ENCODE measurements around the gene FGD4.

Gene FGD4

GRCh38 chr12:32399370-32400113, at the start of gene FGD4:
FGD4 (plus strand) TSS chr12:32399558.
- DNase-seq (ENCODE audit: low read depth in 2 of 2) = peak; percentile 33 to 40

- DNase-seq (ENCODE audit: low read depth in 2 of 2) = no peak
These were observed 45.8 kb upstream of the FGD4 start for GRCh38 chr12:32353540-32353939.

GRCh38 chr12:32357601-32358249, 41.6 kb upstream of the FGD4 start:
- no peak for DNase-seq (ENCODE audit: low read depth in 2 of 2)

GRCh38 chr12:32360956-32361355, 38.4 kb upstream of the FGD4 start:
- no peak for DNase-seq (ENCODE audit: low read depth in 2 of 2)

- no peak for DNase-seq (ENCODE audit: low read depth in 2 of 2)
These were observed 36.5 kb upstream of the FGD4 start for GRCh38 chr12:32362892-32363291.

GRCh38 chr12:32365473-32366064, 33.8 kb upstream of the FGD4 start:
- peak in 1 of 2 donors; percentile 2 for DNase-seq (ENCODE audit: low read depth in 2 of 2)

GRCh38 chr12:32366714-32367113, 32.6 kb upstream of the FGD4 start:
- no peak for DNase-seq (ENCODE audit: low read depth in 2 of 2)

- DNase-seq (ENCODE audit: low read depth in 2 of 2) = no peak
These were observed 32.0 kb upstream of the FGD4 start for GRCh38 chr12:32367381-32367780.

- no peak for DNase-seq (ENCODE audit: low read depth in 2 of 2)
These were observed 30.2 kb upstream of the FGD4 start for GRCh38 chr12:32369202-32369601.

- DNase-seq (ENCODE audit: low read depth in 2 of 2) = no peak
These were observed 21.9 kb upstream of the FGD4 start for GRCh38 chr12:32377344-32378055.

- DNase-seq (ENCODE audit: low read depth in 2 of 2) = no peak
These were observed 20.1 kb upstream of the FGD4 start for GRCh38 chr12:32379213-32379612.

GRCh38 chr12:32379667-32380066, 19.7 kb upstream of the FGD4 start:
- DNase-seq (ENCODE audit: low read depth in 2 of 2) = no peak

- no peak for DNase-seq (ENCODE audit: low read depth in 2 of 2)
These were observed 17.1 kb upstream of the FGD4 start for GRCh38 chr12:32382226-32382625.

- DNase-seq (ENCODE audit: low read depth in 2 of 2) = peak in 1 of 2 donors; percentile 4
These were observed 8.7 kb upstream of the FGD4 start for GRCh38 chr12:32390572-32391219.

GRCh38 chr12:32395026-32395425, 4.3 kb upstream of the FGD4 start:
- DNase-seq (ENCODE audit: low read depth in 2 of 2) = no peak

GRCh38 chr12:32397696-32398095, 1.7 kb upstream of the FGD4 start:
- no peak for DNase-seq (ENCODE audit: low read depth in 2 of 2)

- no peak for DNase-seq (ENCODE audit: low read depth in 2 of 2)
These were observed 1.2 kb upstream of the FGD4 start for GRCh38 chr12:32398181-32398580.

- DNase-seq (ENCODE audit: low read depth in 2 of 2) = no peak
These were observed 465 bp upstream of the FGD4 start for GRCh38 chr12:32398816-32399369.

GRCh38 chr12:32400114-32400672, 835 bp downstream of the FGD4 start:
- no peak for DNase-seq (ENCODE audit: low read depth in 2 of 2)

GRCh38 chr12:32400866-32401265, 1.5 kb downstream of the FGD4 start:
- DNase-seq (ENCODE audit: low read depth in 2 of 2) = no peak

- DNase-seq (ENCODE audit: low read depth in 2 of 2) = no peak
These were observed 2.8 kb downstream of the FGD4 start for GRCh38 chr12:32402170-32402569.
